GM18951 (cell line): ENCODE data around the gene TEX2.
"Not testable (repeated sequence)": the region's sequence is repeated elsewhere in the genome, so short reads cannot be mapped to it uniquely, and the experiment has no call there.

ENCODE experiments used
- POLR2A ChIP-seq: IDR thresholded peaks from 4 replicates; pipeline ENCODE4 v1.6.1; 2011; ENCODE audit warnings: mild to moderate bottlenecking; ENCODE audit not compliant: insufficient read length, insufficient read depth; ENCODE audit errors: extremely low read depth
- in situ Hi-C: fragments of 300-500 bp; cut with MboI; formaldehyde crosslinking; loops from one replicate; pipeline ENCODE4 v1.12.0; 2022; ENCODE audit warnings: low sequenced_read_pairs, mixed read lengths, inconsistent platforms; ENCODE audit not compliant: unreplicated experiment

The TEX2 gene

GRCh38 chr17:64203630-64204029 lies 59.4 kb downstream of the TEX2 start:
- in situ Hi-C loops: no loop called here
- TF ChIP-seq POLR2A: no peak

DNA sequence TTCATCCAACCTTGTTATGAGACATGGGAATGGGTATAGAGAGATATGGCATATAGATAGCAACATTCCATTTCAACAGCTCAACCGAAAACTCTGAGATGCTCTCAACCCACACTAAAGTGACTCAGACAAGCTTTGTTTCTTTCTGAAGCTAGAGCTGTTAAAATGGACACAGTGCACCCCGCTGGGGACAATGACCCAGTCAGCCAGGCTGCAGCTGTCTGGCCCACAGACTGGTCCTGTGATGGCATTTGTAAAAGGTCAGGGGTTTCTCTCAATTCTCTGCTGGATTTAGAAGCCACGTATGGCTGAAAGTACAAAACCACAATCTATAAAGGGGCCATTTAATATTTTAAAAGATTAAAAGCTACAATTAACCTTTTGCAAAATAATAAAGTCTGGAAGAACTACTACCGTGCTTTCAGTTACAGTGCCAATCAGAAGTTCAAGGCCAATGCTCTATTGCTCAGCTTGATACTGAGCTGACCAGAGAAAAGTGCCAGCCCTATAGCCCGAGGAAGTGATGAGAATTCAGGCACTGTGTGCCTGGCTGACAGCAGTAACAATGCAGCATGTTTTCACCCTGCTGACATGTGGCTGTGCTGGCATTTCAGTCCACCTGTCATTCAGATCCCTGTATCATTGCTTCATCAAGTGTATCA lies 60.2 kb downstream of the TEX2 start:
- TF ChIP-seq POLR2A: no peak
- in situ Hi-C loops: no loop called here

GRCh38 chr17:64200080-64201032 lies 62.7 kb downstream of the TEX2 start:
- in situ Hi-C loops: no loop called here
- no peak for TF ChIP-seq POLR2A

GRCh38 chr17:64198331-64199090 lies 64.5 kb downstream of the TEX2 start:
- in situ Hi-C loops: no loop called here
- no peak for TF ChIP-seq POLR2A

DNA sequence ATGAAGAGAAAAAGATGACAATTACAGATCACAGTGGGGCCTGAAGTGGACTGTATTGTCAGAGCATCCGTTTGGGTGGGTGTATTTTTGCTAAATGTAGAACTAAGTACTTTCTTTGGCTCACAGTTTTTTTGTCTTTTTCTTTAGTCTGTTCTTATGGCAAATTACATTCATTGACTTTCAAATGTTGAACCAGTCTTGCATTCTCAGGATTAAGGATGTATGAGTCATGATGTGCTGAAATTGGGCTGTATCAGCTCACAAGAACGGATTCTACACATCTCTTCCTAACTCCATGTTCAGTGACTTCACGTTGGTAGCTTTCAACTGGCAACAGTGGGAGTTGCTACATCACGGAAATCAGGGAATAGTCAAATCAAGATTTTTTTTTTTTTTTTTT lies 66.5 kb downstream of the TEX2 start:
- TF ChIP-seq POLR2A: no peak
- in situ Hi-C loops: no loop called here

DNA sequence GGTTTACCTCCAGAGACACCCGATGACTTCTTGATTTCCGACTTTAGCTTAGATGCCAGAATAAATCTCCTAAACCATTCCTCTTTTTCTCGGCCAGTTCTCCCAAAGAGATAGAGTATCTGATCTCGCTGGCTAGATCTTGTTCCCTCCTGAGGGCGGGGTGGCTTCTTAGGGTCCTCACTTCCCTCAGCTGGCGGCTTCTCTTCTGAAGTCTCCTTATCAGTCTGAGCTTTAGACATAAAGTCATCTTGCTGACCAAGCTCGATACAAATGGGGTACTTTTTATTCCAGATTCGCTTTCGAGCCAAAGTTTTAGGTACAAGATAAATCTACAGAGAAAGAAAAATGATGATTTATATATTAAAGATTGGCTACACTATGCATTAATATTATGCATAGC lies 69.5 kb downstream of the TEX2 start:
- TF ChIP-seq POLR2A: no peak
- in situ Hi-C loops: no loop called here

DNA sequence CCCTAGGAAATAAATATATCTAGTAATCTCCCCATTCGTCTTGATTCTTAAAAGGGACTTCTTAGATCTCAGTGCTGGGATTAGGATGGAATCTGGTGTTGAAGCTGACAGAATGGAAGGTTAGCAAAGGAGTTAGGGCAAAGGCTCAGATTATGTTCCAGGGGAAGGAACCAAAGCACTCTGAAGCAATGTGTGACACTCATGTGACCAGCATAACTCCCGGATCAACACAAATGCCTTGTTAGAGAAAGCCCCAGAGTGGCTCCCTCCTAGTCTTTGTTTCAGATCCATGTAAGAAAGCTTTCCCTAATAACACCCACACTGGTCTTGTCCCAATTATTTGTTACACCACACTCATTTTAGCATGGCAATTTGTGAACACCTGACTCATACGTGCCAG lies 70.5 kb downstream of the TEX2 start:
- no peak for TF ChIP-seq POLR2A
- in situ Hi-C loops: no loop called here

DNA sequence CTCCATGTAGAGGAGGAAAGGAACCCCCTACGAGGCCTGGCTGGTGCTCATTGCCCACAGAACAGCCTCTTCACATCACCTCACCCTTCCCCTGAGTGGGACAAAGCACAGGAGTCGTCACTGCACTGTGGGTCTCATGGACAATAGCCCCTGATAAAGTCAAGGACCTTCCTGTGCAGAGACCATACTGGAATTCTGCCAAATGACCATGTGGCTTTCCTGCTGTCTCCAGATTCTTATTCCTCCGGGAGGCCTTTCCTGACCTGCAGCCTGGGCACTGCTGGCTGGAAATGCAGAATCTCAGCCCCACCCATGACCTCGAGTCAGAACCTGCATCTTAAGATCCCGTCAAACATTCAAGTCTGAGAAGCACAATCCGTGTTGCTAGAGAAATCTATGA lies 72.6 kb downstream of the TEX2 start:
- TF ChIP-seq POLR2A: no peak
- in situ Hi-C loops: no loop called here

- no peak for TF ChIP-seq POLR2A
- in situ Hi-C loops: no loop called here
These were observed 75.0 kb downstream of the TEX2 start for GRCh38 chr17:64188088-64188487.

DNA sequence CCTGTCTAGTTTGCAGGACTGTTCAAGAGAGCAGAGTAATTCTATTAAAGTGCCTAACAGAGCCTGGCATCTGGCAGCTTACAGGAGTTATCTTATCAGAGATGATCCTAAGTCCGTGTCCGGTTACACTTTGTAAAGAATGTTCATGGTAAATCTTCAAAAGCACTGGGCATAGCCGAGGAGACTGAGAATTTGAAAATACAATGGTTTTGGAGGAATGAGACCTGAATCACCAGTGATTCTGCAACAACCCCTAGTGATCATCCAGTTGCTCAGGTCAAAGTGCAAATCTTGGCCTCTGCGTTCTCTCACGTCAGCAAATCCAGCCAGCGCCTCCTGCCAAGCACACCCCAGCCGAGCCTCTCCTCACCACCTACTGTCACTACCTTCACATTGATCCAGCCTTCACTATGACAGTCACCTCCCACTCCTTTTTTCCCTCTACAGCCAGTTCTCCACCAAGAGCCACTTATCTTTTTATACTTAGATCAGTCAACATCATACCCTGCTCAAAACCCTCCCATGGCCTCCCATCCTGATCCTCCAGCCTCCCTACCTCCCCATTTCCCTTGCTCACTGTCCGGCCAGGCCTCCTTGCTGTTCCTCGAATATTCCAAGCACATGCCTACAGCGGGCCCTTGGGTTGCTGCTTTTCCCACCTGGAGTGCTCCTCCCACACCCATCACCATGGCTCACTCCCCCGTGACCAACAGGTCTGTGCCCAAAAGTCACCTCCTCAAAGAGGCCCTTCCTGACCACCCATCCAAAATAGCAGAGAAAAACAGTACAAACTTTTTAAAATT lies 75.8 kb downstream of the TEX2 start:
- in situ Hi-C loops: no loop called here

GRCh38 chr17:64186171-64187092 lies 76.6 kb downstream of the TEX2 start:
- in situ Hi-C loops: no loop called here
- no peak for TF ChIP-seq POLR2A

More for the DNA sequence above, 75.8 kb downstream of the TEX2 start:
- TF ChIP-seq POLR2A: no peak

- in situ Hi-C loops: not testable (repeated sequence)
These were observed 77.5 kb downstream of the TEX2 start for GRCh38 chr17:64185557-64185956.
